GM12878 (cell line): ENCODE measurements around the gene LDB2. TPM values are rescaled to one million over a fixed set of nuclear protein-coding genes. Genes with fewer than 3 reads are reported as not detected.

ENCODE experiments used
- ATAC-seq: fragments of 200-7000 bp; cut with Tn5 transposase; 3 replicates; pipeline ENCODE4 v1.9.1; 2020; ENCODE audit warnings: mild to moderate bottlenecking, moderate library complexity
- BruUV-seq: library from RNA; stranded (reverse); fragments of 400-500 nt; replicated peaks from 2 replicates; lab custom pipeline; 2021; lab: Mats Ljungman, UMichigan
- CTCF ChIA-PET: fragments of 300-600 bp; sonication (Branson Sonifier 250); formaldehyde crosslinking; extraction: SDS; loops from one replicate; lab custom pipeline; 2021; ENCODE audit warnings: inconsistent platforms; lab: Yijun Ruan, JAX
- POLR2A ChIA-PET: fragments of 350-600 bp; formaldehyde crosslinking; extraction: SDS; loops from one replicate; lab custom pipeline; 2021; ENCODE audit warnings: inconsistent platforms; lab: Charles Lee
- RAD21 ChIA-PET: fragments of 300-600 bp; sonication (Branson Sonifier 250); formaldehyde crosslinking; loops from one replicate; lab custom pipeline; 2023; ENCODE audit warnings: antibody characterized with exemption; ENCODE audit not compliant: unreplicated experiment; lab: Charles Lee
- SMC1A ChIA-PET: fragments of 300-600 bp; sonication (Branson Sonifier 250); formaldehyde crosslinking; loops from one replicate; lab custom pipeline; 2023; ENCODE audit not compliant: unreplicated experiment, uncharacterized antibody; lab: Charles Lee
- DNase-seq: peaks from one replicate; pipeline ENCODE4 v3.0.0-alpha.2; 2011; ENCODE audit warnings: low read depth, low spot score
- FAIRE-seq: peaks from 3 replicates; lab custom pipeline; 2011; peaks lifted over from hg19 to GRCh38; lab: Jason Lieb, UNC
- H2AFZ ChIP-seq: 2 replicates; pipeline ENCODE4 v1.6.0; 2011; ENCODE audit warnings: low read depth, low read length, control low read depth; ENCODE audit not compliant: control insufficient read depth
- H3K27ac ChIP-seq: 2 replicates; pipeline ENCODE4 v1.5.1; 2011; ENCODE audit warnings: control low read depth; ENCODE audit not compliant: control insufficient read depth, insufficient read depth
- H3K27me3 ChIP-seq, 2 experiments: replicated peaks in 1 of 2; 2 replicates each; pipeline versions ENCODE4 v1.6.0 to v1.6.1; 2011; ENCODE audit warnings: low read length in 1 of 2; ENCODE audit not compliant: control insufficient read depth in 2 of 2, insufficient read depth in 2 of 2
- H3K36me3 ChIP-seq, 2 experiments: 2 replicates each; pipeline ENCODE4 v1.5.1; 2011; ENCODE audit warnings: low read length in 1 of 2; ENCODE audit not compliant: control insufficient read depth in 2 of 2, insufficient read depth in 2 of 2
- H3K4me1 ChIP-seq: 2 replicates; pipeline ENCODE4 v1.6.1; 2011; ENCODE audit warnings: mild to moderate bottlenecking, low read length, moderate library complexity, mixed read lengths; ENCODE audit not compliant: control insufficient read depth, insufficient read depth
- H3K4me2 ChIP-seq: 2 replicates; pipeline ENCODE4 v1.6.0; 2011; ENCODE audit warnings: control low read depth; ENCODE audit not compliant: control insufficient read depth, insufficient read depth
- H3K4me3 ChIP-seq: fragments of 200-600 bp; sonication (generic); 2 replicates; pipeline ENCODE4 v1.5.1; 2016
- H3K79me2 ChIP-seq: 2 replicates; pipeline ENCODE4 v1.6.0; 2011; ENCODE audit warnings: low read length; ENCODE audit not compliant: control insufficient read depth, insufficient read depth
- H3K9ac ChIP-seq: 2 replicates; pipeline ENCODE4 v1.8.0; 2011; ENCODE audit warnings: low read length, control low read depth, mixed read lengths; ENCODE audit not compliant: control insufficient read depth, insufficient read depth
- H3K9me3 ChIP-seq: replicated peaks from 3 replicates; pipeline ENCODE4 v1.5.1; 2011; ENCODE audit warnings: mild to moderate bottlenecking, low read length; ENCODE audit not compliant: control insufficient read depth, insufficient read depth
- H4K20me1 ChIP-seq: 2 replicates; pipeline ENCODE4 v1.6.0; 2011; ENCODE audit not compliant: control insufficient read depth, insufficient read depth
- ETV6 ChIP-seq, 2 experiments: fragments of 450-650 bp in 1 of 2; IDR thresholded peaks in 1 of 2; conservative IDR thresholded peaks in 1 of 2; 2 replicates each; pipeline ENCODE4 v1.6.1; 2014; ENCODE audit warnings: antibody characterized with exemption in 1 of 2, borderline replicate concordance in 1 of 2, low read depth in 1 of 2, mild to moderate bottlenecking in 1 of 2, moderate library complexity in 1 of 2
- IRF3 ChIP-seq: fragments of 450-650 bp; IDR thresholded peaks from 2 replicates; pipeline ENCODE4 v1.6.1; 2014; ENCODE audit warnings: mild to moderate bottlenecking
- IRF5 ChIP-seq: fragments of 450-650 bp; IDR thresholded peaks from 2 replicates; pipeline ENCODE4 v1.6.1; 2017; ENCODE audit warnings: borderline replicate concordance
- JUND ChIP-seq: IDR thresholded peaks from 2 replicates; pipeline ENCODE4 v1.6.1; 2012; ENCODE audit warnings: low read depth, mild to moderate bottlenecking, low read length, improper control_type of control experiment, moderate library complexity
- MEF2A ChIP-seq: IDR thresholded peaks from 2 replicates; pipeline ENCODE4 v1.6.1; 2011; ENCODE audit warnings: low read depth, mild to moderate bottlenecking, low read length, moderate library complexity; ENCODE audit not compliant: insufficient read depth
- SIX5 ChIP-seq: IDR thresholded peaks from 2 replicates; pipeline ENCODE4 v1.6.1; 2011; ENCODE audit warnings: mild to moderate bottlenecking, low read depth, low read length, moderate library complexity; ENCODE audit not compliant: severe bottlenecking
- SMARCA5 ChIP-seq: fragments of 450-650 bp; IDR thresholded peaks from 2 replicates; pipeline ENCODE4 v1.6.1; 2017; ENCODE audit warnings: mild to moderate bottlenecking
- TAF1 ChIP-seq: IDR thresholded peaks from 2 replicates; pipeline ENCODE4 v1.6.1; 2011; ENCODE audit warnings: mild to moderate bottlenecking, low read depth, low read length, borderline replicate concordance
- WGBS: methylation state at CpG from one replicate; pipeline ENCODE4 v1.1.6; 2016; ENCODE audit warnings: low lambda C conversion rate; ENCODE audit not compliant: insufficient replicate concordance, insufficient coverage; ENCODE audit errors: missing lambda C conversion rate; 5-methylcytosine and 5-hydroxymethylcytosine counted together
- in situ Hi-C: fragments of 300-500 bp; cut with MboI; formaldehyde crosslinking; loops from 9 replicates; pipeline ENCODE4 v1.14.3; 2018; ENCODE audit warnings: mixed read lengths
- intact Hi-C: fragments of 100-400 bp; cut with micrococcal nuclease; formaldehyde crosslinking; loops from one replicate; pipeline ENCODE4 v1.14.2; 2022; ENCODE audit not compliant: unreplicated experiment
- polyA plus RNA-seq, 11 experiments: library from polyadenylated mRNA; depleted of rRNA in 4 of 11; unstranded in 6 of 11; stranded (reverse) in 5 of 11; fragments of >200 nt; fragmentation: Nextera tagmentation in 4 of 11; fragmentation: Illumina TruSeq in 1 of 11; extraction: Ambion mirVana in 4 of 11; extraction: Trizol in 1 of 11; gene quantifications; 1 replicate in 1 of 11; 2 replicates in 10 of 11; pipeline versions ENCODE4 v1.2.1 to v1.2.3, GENCODE V29; 2011 to 2016; ENCODE audit warnings: inconsistent platforms in 2 of 11, missing spikeins in 2 of 11, low read depth in 1 of 11
- total RNA-seq, 4 experiments: library from RNA; depleted of rRNA in 3 of 4; stranded (reverse); fragments of >200 nt in 3 of 4; fragmentation: Illumina TruSeq in 1 of 4; extraction: Trizol in 1 of 4; gene quantifications; 2 replicates each; pipeline versions ENCODE4 v1.2.1 to v1.2.3, GENCODE V29; 2013 to 2021

LDB2 gene
- total and polyA plus RNA-seq, 10 of the 15 experiments (the other 5 are each of a cell fraction or from before 2014, with no cell fraction given) = 0.15 TPM; not detected in 9

- TF ChIP-seq JUND = no peak
- TF ChIP-seq ETV6 (conservative IDR thresholded peaks at IDR 0.05 in 1 of 2, IDR thresholded peaks at IDR 0.05 in 1 of 2; ENCODE audit: borderline replicate concordance in 1 of 2, low read depth in 1 of 2) = no peak
- no peak for TF ChIP-seq IRF3
- no peak for TF ChIP-seq SMARCA5
- TF ChIP-seq, all 136 proteins: peak for 0
Measured at GRCh38 chr4:16580514-16580913, 317.9 kb downstream of the LDB2 start (continued).

GRCh38 chr4:16579866-16580265, 318.6 kb downstream of the LDB2 start:
- POLR2A ChIA-PET = no interaction called here
- intact Hi-C loops = no loop called here
- no peak overlapping the region for H3K27ac ChIP-seq
- no peaks in the 10 kb centered on the region for H3K36me3 ChIP-seq
- in situ Hi-C loops = no loop called here
- CTCF ChIA-PET = no interaction called here
- 2% methylated on average over 3 of the region's 3 CpGs for WGBS
- BruUV-seq = no TSS peak
- ATAC-seq (no peak), DNase-seq (no peak), FAIRE-seq (no peak)
- no peak overlapping the region for H2AFZ ChIP-seq
- no peak overlapping the region for H3K4me2 ChIP-seq
- H3K9ac ChIP-seq = no peak overlapping the region
- RAD21 ChIA-PET = no interaction called here
- no peak overlapping the region for H3K4me3 ChIP-seq
- SMC1A ChIA-PET = no interaction called here
- H3K79me2 ChIP-seq = no peaks in the 10 kb centered on the region
- H4K20me1 ChIP-seq = no peaks in the 10 kb centered on the region
- no peaks in the 10 kb centered on the region for H3K9me3 ChIP-seq
- TF ChIP-seq IRF5 (no peak), MEF2A (no peak), SIX5 (no peak), TAF1 (no peak)
- no peaks in the 10 kb centered on the region for H3K27me3 ChIP-seq
- H3K4me1 ChIP-seq = no peaks in the 10 kb centered on the region
